ENCODE results near the gene HPCAL1.
"Not testable (repeated sequence)": the region's sequence is repeated elsewhere in the genome, so short reads cannot be mapped to it uniquely, and the experiment has no call there.

The HPCAL1 gene

DNA sequence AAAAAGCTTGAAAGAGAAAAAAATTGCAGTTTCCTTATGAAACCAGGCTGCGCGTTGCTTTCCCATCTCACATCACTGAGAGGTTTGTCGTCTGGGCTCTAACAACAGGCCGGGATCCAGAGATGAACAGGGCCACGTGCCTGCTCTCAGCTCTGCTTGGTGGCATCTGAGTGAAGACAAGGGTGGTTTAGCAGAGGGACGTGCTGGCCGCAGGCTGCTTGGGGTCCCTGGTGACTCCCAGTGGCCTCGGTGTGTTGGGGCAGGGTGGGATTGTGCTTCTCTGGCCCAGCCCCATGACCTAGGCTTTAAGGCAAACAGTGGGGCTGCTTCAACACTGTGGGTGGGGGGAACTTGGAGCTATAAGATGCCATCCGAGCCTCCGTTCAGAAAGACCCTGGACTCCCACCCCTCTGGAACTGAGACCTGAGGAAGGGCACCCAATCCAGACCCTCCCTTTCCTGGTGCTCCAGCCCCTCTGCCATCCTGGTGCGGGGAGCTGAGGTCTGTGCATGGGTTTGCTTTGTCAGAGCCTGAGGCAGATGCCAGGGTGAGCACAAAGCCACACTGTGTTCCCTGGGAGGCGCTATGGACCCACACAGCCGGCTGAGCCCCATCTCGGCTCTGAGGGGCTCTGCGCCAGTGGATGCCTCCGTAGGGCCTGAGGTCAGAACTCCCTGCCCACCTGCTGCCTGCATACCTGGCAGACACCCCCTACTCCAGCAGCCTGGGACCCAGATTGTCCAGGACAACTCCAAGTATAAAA is 18.4 kb upstream of the HPCAL1 start:
- DNase-seq (ENCODE audit: low read depth, low spot score): no peak

DNA sequence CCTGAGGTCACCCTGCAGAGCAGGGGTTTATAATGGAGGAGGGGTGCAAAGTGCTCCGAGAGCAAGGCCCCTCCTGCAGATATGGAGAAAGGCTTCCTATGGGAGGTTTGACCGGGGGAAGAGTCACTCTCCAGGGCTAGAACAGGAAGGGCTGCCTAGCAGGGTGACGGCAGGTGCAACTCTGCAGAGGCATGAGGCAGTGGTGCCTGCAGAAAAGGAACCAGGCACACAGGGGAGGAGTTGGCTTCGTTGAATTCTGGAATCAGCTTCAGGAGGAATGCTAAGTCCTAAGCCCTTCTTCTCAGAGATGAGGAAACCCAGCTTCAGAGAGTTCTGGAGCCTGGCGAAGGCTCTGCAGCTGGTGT is 17.5 kb upstream of the HPCAL1 start:
- DNase-seq (ENCODE audit: low read depth, low spot score): no peak

DNA sequence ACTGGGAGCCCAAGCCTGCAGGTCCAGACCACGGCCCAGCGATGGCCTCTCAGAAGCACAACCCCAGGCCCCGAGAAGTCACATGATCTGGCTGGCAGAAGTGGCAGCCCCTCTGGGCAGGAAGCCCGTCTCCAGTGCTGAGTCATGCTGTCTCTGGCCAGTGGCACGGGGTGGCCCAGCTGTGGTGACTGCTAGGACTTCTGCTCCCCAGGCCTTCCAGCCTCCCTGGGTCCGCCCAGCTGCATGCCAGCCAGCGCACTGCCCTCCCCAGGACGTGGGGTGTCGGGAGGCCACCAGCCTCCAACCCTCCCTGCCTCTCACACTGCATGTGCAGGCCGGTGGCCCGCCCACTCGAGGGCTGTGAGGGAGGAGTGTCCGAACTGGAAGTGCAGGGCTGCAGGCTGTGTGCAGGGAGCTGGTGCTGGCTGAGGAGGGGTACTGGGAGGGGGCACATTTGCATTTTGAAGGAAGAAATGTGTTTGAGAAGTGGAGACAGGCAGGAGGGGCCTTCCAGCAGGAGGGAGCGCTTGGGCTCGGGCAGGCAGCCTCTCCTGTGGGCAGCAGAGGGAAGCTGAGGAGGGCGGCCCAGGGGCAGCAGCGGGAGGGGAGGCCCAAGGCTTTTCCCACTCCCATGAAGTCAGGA is 17.0 kb upstream of the HPCAL1 start:
- no peak for DNase-seq (ENCODE audit: low read depth, low spot score)

DNA sequence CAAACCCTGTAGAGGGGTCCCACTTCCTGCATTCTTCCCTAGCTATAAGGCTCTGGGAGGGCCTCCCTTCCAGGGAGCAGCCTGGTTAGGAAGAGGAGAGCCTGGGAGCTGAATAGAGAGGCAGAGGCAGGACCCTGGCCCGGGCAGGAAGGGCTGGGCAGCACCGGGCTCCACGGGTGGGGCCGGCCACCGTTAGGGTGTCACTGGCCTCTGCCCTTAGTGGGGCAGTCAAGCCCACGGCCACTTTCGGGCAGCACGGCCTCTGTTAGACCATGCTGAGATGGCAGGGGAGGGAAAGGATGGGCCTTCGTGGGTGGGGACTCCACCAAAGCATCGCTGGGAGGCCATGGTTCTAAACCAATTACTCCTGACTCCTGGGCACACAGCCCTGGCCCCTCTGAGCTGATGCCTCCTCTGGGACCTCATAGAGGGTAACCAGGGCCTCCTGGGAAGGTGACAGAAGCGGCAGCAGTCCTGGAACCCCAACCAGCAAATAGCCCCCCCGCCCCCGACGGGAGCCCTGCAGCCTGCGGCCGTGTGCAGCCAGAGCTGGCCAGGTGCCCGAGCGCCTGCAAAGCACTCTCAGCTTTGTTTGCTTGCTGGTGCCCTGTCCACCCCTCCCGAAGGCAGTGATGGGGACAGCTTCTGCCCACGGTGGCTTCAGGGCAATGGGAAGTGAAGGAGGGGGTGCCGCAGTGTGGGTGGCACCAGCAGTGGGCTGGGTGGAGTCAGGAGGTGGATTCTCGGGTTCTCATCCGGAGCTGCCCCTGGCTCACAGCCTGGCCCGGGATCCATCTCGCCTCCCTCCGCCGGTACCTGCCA is 16.3 kb upstream of the HPCAL1 start:
- no peak for DNase-seq (ENCODE audit: low read depth, low spot score)

DNA sequence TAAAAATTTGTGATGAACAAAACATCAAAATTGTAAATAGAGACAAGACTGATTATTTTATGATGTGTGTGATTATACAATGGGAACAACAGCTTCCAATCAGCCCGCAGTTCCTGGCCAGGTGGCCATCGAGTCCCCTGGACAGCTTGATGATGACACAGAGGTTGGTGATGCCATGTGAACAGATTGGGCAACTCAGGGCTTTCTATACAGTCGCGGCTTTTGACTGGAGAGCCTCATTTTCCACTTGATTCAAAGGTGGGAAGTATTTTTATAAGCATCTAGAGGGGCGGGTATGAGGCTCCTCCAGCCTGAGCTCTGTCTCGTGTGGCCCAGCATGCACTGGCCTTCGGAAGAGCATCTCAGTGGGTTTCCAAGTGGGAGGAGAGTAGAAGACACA is 14.9 kb upstream of the HPCAL1 start:
- no peak for DNase-seq (ENCODE audit: low read depth, low spot score)

DNA sequence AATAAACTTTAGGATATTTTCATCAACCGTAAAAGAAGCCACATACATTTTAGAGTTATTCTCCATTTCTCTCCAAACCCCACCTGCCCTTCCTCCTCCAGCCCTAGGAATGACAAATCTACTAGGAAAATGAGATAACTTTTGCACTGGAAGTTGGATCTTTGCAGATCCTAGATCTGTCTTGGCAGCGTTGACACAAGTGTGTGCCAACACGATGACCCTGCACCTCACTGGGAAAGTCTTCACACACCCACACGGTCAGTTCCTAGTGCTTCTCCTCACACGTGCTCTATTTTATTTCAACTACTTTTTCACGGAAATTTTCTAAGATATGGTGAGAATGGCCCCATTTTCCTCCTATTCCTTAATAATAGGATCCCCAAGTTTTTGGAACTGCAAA is 14.1 kb upstream of the HPCAL1 start:
- no peak for DNase-seq (ENCODE audit: low read depth, low spot score)

DNA sequence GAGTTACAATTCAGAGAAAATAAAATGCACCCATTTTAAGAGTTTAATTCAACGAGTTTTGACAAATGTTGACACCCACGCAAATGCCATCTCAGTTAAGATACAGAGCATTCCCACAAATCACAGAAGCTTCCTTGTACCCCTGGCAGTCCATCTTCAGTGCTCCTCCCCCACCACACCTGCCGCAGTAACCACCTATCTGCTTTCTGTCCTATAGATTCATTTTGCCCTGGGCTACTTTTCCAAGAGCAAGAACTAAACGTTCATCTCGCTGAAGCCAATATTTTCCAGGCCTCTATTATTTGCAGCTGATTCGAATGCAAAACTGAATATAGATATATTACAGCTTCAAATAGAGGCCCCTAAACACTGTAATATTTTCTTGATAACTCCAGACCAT is 13.4 kb upstream of the HPCAL1 start:
- no peak for DNase-seq (ENCODE audit: low read depth, low spot score)

DNA sequence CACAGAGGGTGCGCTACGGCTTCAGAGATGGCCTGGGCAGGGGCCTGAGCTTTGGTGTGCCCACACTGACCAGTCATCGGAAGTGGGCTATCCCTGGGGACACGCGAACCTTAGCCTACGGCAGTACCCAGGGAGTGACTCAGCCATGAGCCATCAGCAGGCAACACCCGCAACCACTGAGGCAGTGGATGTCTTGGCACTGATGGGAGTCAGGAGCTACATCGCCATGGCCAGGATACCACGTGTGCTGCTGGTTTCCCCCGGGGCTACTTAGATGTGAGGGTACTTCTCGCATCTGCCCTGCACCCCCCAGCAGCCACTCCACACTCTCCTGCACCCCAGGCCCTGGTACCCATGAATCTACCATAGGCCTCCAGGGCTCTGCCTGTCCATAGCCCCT is 12.8 kb upstream of the HPCAL1 start:
- no peak for DNase-seq (ENCODE audit: low read depth, low spot score)

DNA sequence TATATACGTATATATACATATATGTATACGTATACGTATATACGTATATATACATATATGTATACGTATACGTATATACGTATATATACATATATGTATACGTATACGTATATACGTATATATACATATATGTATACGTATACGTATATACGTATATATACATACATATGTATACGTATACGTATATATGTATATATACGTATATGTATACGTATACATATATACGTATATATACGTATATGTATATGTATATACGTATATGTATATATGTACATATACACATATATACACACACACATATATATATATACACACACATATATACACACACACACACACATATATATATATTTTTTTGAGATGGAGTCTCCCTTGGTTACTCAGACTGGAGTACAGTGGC is 11.3 kb upstream of the HPCAL1 start:
- DNase-seq (ENCODE audit: low read depth, low spot score): not testable (repeated sequence)

DNA sequence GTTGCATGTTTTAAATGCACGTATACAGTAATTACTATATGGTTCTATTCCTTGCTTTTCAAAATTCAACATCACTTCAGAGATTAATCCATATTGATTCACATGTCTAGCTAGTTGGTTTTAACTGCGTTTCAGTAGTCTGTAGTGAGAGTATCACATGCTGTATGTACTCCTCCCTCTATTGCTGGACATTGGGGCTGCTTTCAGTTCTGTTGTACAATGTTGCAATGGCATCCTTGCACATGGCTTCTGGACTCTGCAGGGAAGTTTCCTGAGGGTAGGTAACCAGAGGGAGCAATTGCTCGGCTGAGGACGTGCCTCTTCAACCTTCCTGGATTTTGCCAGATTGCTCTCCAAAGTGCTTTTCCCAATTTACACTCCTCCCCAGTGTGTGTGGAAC is 10.7 kb upstream of the HPCAL1 start:
- DNase-seq (ENCODE audit: low read depth, low spot score): no peak

DNA sequence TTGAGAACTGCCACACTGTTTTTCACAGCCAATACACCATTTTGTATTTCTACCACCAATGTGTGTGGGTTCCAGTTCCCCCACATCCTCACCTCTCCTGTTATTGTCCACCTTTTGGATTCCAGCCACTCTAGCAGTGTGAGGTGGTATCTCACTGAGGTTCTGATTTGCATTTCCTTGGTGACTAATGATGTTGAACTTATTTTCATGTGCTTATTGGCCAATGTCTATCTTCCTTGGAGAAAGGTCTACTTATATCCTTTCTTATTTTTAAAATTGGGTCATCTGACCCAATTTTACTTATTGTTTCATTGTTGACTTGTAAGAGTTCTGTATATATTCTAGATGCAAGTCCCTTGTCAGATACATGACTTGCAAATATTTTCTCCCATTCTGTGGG is 9.1 kb upstream of the HPCAL1 start:
- no peak for DNase-seq (ENCODE audit: low read depth, low spot score)

DNA sequence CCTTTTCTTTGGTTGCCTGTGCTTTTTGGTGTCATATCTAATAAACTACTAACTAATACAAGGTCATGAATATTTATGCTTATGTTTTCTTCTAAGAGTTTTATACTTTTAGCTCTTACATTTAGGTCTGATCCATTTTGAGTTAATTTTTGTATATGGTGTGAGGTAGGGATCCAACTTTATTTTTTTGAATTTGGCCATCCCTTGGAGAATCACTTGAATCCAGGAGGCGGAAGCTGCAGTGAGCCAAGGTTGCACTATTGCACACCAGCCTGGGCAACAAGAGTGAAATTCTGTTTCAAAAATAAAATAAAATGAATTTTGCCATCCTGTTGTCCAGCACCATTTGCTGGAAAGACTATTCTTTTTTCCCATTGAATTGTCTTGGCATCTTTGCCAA is 8.6 kb upstream of the HPCAL1 start:
- no peak for DNase-seq (ENCODE audit: low read depth, low spot score)

DNA sequence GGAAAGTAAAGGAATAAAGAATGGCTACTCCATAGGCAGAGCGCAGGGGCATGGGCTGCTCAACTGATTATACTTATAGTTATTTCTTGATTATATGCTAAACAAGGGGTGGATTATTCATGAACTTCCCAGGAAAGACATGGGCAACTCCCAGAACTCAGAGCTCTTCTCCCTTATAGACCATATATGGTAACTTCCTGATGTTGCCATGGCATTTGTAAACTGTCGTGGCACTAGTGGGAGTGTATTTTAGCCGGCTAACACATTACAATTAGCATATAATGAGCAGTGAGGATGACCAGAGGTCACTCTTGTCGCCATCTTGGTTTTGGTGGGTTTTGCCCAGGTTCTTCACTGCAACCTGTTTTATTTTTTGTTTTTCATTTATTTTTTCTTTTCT is 7.1 kb upstream of the HPCAL1 start:
- not testable (repeated sequence) for DNase-seq (ENCODE audit: low read depth, low spot score)

DNA sequence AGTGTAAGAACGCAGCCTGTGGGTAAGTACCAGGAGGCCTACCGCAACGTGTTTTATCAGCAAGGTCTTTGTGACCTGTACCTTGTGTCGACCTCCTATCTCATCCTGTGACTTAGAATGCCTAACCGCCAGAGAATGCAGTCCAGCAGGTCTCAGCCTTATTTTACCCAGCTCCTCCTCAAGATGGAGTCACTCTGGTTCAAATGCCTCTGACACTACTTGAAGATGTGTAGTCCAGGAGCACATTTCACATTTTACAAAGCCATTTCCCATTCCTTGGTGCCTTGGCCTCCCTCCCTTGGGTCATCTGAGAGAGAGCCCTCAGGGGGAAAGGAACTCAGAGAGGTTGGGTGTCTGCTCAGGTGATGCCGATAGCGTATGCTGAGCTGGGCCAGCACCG is 6.6 kb upstream of the HPCAL1 start:
- no peak for DNase-seq (ENCODE audit: low read depth, low spot score)

DNA sequence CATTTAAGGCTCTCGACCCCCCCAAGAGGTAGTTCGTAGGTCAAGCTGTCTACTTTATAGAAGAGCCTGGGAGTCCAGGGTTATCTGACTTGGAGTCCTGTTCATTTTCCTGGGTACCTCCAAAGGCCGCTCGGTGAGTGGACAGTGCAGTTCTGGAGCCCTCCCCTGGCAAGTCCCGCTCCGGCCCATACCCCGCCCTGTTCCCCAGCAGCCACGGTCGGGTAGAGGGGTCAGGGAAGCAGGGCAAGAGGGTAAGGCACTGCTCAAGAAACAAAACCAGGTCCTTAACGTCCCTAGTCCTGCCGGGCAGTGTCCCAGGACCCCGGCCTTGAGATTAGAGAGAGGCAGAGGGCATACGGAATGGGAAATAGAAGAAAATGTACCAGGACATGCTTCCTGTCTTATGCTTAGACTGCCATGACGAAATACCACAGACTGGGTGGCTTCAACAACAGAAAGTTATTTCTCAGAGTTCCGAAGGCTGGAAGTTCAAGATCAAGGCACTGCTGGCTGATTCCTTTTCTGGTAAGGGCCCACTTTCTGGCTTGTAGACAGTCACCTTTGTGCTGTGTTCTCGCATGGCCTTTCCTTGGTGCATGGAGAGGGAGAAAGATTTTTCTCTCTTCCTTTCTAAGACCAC is 5.4 kb upstream of the HPCAL1 start:
- DNase-seq (ENCODE audit: low read depth, low spot score): no peak

DNA sequence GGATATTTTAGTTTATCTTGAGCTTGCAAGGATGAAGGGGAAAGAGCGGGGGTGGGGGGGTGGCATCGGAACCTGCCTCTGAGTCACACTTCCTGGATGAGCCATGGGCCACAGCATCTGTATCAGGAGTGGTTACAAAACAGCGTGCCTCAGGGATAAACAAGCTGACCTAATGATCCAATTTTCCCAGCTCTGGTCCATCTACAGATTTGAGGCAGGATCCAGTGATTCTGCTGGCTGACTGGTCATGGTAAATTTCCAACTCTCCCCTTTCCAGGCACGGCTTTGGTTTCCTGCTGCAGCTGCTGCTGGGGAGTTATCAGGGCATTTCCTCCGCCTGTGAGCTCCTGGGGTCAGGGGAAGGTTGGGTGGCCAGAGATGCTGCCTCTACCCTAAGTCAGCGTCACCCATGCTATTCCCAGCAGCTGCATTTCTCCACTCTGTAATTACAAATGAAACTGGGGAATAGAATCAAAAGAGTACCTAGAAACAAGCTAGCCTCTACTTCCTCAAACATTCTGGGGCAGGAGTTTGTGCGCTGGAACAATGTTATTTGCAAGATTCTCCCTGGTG is 4.7 kb upstream of the HPCAL1 start:
- peak; percentile 48 for DNase-seq (ENCODE audit: low read depth, low spot score)

DNA sequence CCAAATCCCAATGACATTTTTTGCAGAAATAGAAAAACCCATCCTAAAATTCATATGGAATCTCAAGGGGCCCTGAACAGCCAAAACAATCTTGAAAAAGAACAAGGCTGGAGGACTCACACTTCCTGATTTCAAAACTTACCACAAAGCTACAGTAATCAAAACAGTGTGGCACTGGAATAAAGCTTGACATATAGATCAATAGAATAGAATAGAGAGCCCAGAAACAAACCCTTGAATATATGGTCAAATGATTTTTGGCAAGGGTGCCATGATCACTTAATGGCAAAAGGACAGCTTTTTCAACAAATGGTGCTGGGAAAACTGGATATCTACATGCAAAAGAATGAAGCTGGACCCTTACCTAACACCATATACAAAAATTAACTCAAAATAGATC is 3.9 kb upstream of the HPCAL1 start:
- DNase-seq (ENCODE audit: low read depth, low spot score): not testable (repeated sequence)

DNA sequence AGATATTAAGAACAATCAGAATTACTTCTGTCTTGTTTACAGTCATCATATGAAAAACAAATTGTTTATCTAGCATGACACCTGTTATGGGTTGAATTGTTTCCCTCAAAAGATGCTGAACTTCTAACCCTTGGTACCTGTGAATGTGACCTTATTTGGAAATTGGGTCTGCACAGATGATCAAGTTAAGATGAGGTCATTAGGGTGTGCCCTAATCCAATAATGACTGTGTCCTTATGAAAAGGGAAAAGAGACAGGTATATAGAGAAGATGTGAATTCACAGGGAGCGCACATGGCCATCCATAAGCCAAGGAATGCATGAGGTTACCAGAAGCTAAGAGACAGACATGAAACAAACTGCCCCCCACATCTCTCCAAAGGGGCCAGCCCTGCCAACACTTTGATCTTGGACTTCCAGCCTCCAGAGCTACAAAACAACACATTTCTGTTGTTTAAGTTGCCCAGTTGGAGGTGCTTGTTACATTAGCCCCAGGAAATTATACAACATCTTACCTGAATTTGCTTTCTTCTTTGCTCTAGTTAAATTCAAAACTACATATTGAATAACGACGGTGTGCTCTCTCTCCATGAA is 2.3 kb upstream of the HPCAL1 start:
- DNase-seq (ENCODE audit: low read depth, low spot score): no peak

DNA sequence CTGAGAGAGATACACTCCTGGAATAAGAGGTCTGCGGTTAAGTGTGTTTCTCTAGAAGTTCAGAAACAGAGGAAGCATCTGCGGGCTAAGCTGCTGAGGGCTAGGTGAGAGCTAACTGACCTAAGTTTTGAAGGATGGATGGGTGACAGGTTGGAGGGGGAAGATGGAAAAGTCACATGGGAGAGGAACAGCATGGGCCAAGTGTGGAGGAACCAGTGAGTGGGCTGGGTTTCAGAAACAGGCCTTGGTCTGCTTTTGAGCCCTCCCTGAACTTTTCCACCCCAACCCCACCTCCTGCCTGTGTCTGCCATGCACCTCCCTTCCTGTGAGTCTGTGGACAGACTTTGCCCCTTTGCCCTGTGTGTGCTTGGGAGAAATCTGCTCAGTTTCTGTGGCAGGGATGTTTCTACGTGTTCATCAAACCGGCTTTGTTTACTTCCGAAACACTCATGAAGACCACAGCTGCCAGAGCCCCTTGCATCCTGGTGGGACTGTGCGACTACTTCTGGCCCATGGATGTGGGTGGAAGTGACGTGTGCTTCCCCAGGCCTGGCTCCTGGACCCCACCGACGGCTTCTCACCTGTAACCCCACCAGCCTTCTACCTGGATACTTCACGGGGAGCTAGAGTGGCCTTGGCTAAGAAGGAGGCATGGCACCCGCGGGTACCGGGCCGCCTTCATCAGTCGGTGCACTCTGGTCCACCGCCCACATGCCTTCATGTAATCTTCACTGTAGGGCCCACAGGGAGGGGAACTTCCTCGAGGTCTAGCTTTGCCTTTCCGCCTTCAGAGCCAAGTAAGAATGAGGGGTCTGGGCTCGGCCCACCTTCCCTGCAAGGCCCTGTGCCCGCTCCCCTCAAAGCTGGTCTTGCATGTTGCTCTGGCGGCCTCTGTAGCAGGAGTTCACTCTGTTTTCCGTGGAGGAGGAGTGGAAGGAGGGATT is 1.4 kb upstream of the HPCAL1 start:
- no peak for DNase-seq (ENCODE audit: low read depth, low spot score)

DNA sequence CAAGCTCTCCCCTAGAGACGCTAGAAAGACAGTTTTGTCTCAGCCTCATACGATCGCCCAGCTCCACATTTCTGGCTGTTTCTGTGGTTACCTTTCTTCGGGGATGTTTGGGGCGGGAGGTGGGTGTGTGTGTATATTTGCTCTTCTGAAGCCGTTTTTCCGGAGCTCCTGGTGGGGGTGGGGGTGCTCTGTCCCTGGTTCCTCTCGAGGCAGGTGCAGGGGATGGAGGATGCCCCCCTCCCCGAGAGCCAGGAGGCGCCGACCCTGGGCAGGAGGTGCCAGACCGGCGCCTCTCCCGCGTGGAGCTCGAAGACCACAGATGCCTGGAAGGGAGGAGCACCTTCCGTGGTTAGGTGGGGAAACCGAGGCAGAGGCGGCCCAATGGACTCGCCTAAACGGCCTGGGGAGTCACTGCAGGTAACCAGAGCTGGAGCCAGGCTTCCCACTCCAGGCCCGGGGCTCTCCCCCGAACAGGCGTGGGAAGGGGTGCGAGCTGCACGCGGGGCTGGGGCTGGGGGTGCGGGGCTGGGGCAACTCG is 694 bp upstream of the HPCAL1 start:
- no peak for DNase-seq (ENCODE audit: low read depth, low spot score)

Measured in activated naive CD8-positive, alpha-beta T cell treated with anti-CD3 and anti-CD28 coated beads, Interleukin-2, amount 50 U/mL, for 16 hours (primary cell).